Activated CD8-positive, alpha-beta memory T cell treated with anti-CD3 and anti-CD28 coated beads, Interleukin-2, amount 50 U/mL, for 24 hours (primary cell): ENCODE data around the gene CYB5RL.
"Not testable (repeated sequence)": the region's sequence is repeated elsewhere in the genome, so short reads cannot be mapped to it uniquely, and the experiment has no call there.

ENCODE experiments used
- DNase-seq: peaks from one replicate; pipeline ENCODE4 v3.0.0-alpha.2; 2020; ENCODE audit errors: extremely low read depth

The CYB5RL gene

GRCh38 chr1:54225986-54226559 lies 26.2 kb upstream of the CYB5RL start:
- DNase-seq, result no peak

GRCh38 chr1:54225378-54225777 lies 25.5 kb upstream of the CYB5RL start:
- DNase-seq, result no peak

- DNase-seq, result no peak
Measured at GRCh38 chr1:54224233-54224632, 24.4 kb upstream of the CYB5RL start.

GRCh38 chr1:54223441-54224202 lies 23.8 kb upstream of the CYB5RL start:
- no peak for DNase-seq

DNA sequence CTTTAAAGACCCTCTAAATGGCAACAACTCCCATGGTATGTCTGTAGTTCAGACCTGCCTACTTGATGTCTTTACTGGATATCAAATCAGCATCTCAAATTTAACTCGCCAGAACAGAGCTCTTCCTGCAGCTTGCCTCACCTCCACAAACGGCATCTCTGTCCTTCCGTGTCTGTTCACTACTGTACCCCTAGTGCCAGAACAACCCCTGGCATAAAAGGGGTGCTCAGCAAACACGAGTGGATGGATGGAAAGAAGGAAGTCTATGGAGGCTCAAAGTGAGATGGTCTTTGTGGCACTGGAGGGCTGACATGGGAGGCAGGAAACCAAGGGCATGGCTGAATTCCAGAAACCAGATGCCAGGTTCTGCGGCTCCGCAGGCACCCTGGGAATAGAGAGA lies 22.9 kb upstream of the CYB5RL start:
- DNase-seq, result no peak

DNA sequence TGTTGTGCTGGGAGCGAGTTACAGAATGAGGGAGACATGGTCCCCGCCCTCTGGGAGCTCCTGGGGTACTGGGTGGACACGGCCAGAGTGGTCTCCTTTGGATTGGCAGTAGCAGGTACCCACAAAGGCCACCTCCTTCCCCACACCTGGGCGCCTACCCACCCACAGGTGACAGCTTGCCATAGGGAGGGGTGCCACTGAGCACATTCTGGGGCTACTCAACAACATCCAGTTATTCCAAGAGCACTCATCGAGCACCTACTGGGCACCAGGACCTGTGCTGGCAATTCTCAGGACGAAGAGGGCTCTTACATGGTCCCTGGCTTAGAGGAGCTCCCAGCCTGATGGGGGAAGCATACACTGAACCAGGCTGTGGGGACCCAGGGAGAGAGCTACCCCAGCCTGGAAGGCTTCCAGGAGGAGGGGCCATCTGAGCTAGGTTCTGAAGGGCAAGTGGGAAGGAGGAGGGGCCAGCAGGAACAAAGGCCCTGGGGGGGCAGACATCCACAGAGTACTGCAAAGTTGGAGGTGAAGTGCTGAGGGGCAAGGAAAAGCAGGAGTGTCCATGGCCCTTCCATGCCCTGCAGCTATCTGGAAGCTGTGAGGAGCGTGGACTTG lies 22.1 kb upstream of the CYB5RL start:
- no peak for DNase-seq

GRCh38 chr1:54221113-54221834 lies 21.4 kb upstream of the CYB5RL start:
- DNase-seq, result no peak

DNA sequence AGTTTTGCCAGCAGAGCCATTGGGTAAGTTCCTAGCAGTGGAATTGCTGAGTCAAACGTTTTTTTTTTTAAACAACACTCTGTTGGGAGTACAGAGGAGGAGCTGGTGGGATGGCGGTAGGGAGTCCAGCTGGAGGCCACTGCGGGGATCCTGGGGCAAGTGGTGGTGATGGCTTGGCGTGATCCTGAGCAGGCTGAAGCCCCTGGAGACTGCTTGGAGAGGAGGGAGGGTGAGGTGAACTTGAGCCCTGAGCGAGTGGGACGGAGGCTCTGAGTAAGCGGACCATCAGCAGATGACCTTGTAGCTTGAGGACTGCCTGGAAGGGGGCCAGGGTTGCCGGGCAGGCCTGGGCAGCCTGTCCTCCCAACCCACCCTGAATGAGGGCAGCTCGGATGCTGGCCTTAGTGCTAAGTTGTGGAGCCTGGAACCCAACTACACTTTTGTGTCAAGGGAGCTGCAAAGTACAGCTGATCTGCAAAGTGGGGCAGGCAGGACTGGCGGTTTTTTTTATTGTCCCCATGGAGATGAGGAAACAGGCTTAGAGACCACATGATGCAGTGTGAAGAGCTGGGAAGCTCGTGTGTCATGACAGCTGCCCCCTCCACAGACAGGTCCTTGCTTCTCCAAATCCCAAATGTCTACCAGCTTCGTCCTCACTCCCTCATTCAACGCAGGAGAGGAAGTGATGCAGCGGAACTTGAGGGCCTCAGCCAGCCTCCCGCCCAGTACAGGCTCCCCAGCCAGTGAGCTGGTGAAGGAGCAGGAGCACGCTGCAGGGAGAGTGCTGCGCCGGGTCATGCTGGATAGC lies 20.4 kb upstream of the CYB5RL start:
- no peak for DNase-seq

DNA sequence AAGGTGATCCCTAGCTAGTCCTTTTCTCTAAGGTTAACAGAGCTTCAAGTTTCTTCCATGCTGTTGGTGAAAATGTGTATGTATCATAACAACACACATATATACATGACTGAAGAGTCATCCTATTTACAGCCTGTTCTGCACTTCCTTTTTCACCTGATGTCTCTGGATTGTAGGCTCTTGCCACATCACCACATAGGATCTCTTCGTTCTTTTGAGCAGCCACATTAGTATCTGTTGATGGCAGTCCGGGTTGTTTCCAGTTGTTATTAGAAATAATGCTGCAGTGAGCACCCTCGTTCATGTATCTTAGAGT lies 19.8 kb upstream of the CYB5RL start:
- DNase-seq, result no peak

DNA sequence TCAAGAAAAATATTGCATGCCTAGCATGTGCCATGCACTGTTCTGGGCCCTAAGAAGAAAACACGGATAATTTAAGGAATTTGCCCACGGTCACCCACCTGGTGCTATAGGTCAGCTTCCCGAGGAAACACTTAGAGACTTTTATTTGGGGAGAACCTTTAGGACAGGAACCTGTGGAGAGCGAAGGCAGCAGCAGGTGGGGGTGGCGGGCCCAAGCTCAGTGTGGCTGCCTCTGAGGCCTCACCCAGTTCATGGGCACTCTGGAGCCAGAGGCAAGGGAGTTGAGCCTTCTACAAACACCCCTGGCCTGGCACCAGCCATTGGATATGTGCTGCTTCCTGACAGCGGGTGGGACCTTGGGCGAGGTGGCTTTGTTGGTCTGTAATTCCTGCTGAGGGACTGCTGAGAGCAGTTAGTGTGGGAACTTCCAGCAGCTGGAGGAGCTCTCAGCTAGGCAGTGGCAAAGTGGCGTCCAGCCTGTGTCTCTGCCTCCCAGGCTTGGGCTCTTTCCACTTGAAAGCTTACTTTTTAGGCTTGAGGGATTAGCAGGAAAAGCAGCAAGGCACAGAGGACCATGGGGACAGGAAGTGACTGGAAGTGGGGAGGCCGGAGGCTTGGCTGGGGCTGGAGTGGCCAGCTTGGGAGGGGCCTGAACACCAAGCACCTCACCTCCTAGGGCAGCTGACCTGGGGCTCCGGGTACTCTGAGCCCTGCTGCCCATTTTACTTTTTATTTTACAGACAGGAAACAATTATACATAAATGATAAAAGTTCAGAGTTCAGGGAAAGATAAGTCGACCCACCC lies 19.3 kb upstream of the CYB5RL start:
- DNase-seq, result no peak

DNA sequence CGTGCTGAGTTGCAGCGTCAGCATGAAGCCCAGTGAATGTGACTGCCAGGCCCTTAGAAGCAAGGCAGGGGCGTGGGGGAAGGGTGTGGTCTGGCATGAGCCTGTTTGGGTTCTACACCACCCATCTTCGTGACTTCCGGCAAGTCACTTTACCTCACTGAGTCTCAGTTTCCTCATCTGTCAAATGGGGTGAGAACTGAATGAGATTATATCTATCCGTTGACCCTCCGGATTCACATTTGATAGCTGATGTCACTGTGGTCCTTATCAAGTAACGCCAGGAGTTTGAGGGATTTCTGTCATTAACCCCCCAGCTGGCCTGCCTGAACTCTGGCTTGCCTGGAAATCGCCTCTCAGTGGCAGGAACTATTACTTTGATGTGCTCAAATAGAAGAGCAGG lies 15.7 kb upstream of the CYB5RL start:
- DNase-seq, result no peak

DNA sequence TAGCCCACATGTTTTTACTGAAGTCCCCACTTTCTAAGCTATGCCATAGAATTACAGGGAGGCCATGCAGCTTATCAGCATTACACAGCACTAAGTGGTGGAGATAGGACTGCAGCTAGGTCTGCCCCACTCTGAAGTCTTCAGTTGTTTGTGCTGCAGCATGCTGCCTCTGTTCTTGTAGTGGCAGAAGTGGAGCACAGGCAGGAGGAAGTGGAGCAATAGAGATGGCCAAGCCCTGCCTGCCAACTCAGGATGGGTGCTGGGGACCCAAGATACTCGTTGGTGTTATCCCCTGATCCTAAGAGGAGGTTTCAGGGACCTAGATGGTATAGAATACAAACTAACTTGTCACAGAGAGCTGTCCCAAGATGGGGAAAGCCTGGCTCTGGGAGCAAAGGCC lies 13.0 kb upstream of the CYB5RL start:
- no peak for DNase-seq

GRCh38 chr1:54207896-54208295 lies 8.1 kb upstream of the CYB5RL start:
- DNase-seq, result not testable (repeated sequence)

GRCh38 chr1:54207287-54207686 lies 7.5 kb upstream of the CYB5RL start:
- DNase-seq, result no peak

- no peak for DNase-seq
Measured at GRCh38 chr1:54204199-54204598, 4.4 kb upstream of the CYB5RL start.

- no peak for DNase-seq
Measured at GRCh38 chr1:54200519-54200997, 728 bp upstream of the CYB5RL start.

GRCh38 chr1:54199151-54199764 lies 572 bp downstream of the CYB5RL start:
- DNase-seq, result no peak

DNA sequence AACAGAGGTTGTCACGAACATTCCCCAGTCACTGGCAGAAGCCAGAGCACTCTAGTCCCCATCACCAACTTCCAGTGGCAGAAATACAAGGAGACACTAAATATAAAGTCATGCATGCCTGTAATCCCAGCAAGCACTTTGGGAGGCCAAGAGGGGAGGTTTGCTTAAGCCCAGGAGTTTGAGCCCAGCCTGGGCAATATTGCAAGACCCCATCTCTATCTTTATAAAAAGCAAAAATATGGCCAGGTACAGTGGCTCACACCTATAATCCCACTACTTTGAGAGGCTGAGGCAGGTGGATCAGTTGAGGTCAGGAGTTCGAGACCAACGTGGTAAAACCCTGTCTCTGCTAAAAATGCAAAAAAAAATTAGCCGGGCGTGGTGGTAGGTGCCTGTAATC lies 6.4 kb downstream of the CYB5RL start:
- DNase-seq, result no peak

GRCh38 chr1:54191525-54191924 lies 8.3 kb downstream of the CYB5RL start:
- DNase-seq, result no peak

GRCh38 chr1:54190526-54190925 lies 9.3 kb downstream of the CYB5RL start:
- no peak for DNase-seq

- DNase-seq, result no peak
Measured at GRCh38 chr1:54188291-54188690, 11.5 kb downstream of the CYB5RL start.
